Caco-2 (cell line): ENCODE data around the gene MCOLN3. TPM values are rescaled to one million over a fixed set of nuclear protein-coding genes. Genes with fewer than 3 reads are reported as not detected.

Experiments
- BruUV-seq: library from RNA; stranded (reverse); fragments of 400-500 nt; replicated peaks from 2 replicates; lab custom pipeline; 2021; lab: Mats Ljungman, UMichigan
- CTCF ChIA-PET: fragments of 300-600 bp; sonication (Branson Sonifier 250); formaldehyde crosslinking; loops from one replicate; lab custom pipeline; 2022; ENCODE audit warnings: antibody characterized with exemption; lab: Charles Lee
- POLR2A ChIA-PET: fragments of 300-600 bp; sonication (Branson Sonifier 250); formaldehyde crosslinking; loops from one replicate; lab custom pipeline; 2022; ENCODE audit warnings: antibody characterized with exemption; lab: Charles Lee
- DNase-seq, 2 experiments: peaks; one replicate each; pipeline versions ENCODE4 v3.0.0 to v3.0.0-alpha.2; 2020 to 2022
- H3K27me3 ChIP-seq: replicated peaks from 2 replicates; pipeline ENCODE4 v1.6.0; 2011; ENCODE audit warnings: low read length; ENCODE audit not compliant: control insufficient read depth, insufficient read depth
- H3K36me3 ChIP-seq: 2 replicates; pipeline ENCODE4 v1.5.1; 2011; ENCODE audit warnings: low read length; ENCODE audit not compliant: control insufficient read depth, insufficient read depth
- H3K4me1 ChIP-seq: fragments of 250-450 bp; sonication (Bioruptor Pico); 2 replicates; pipeline ENCODE4 v1.5.1; 2020; ENCODE audit warnings: mild to moderate bottlenecking
- H3K4me3 ChIP-seq: 2 replicates; pipeline ENCODE4 v1.5.1; 2011; ENCODE audit warnings: low read depth, mild to moderate bottlenecking, control low read depth, low read length
- H3K9me3 ChIP-seq: fragments of 250-450 bp; sonication (Bioruptor Pico); 2 replicates; pipeline ENCODE4 v1.5.1; 2020; ENCODE audit warnings: mild to moderate bottlenecking, moderate library complexity
- H3K27ac Mint-ChIP-seq: one replicate; pipeline ENCODE4 v1.8.0; 2022; ENCODE audit warnings: mixed read lengths; ENCODE audit not compliant: unreplicated experiment
- H3K27me3 Mint-ChIP-seq: one replicate; pipeline ENCODE4 v1.8.0; 2022; ENCODE audit warnings: mixed read lengths; ENCODE audit not compliant: insufficient read depth, unreplicated experiment
- H3K36me3 Mint-ChIP-seq: one replicate; pipeline ENCODE4 v1.8.0; 2022; ENCODE audit warnings: mild to moderate bottlenecking, mixed read lengths; ENCODE audit not compliant: insufficient read depth, unreplicated experiment
- H3K4me1 Mint-ChIP-seq: one replicate; pipeline ENCODE4 v1.8.0; 2022; ENCODE audit warnings: low read depth, mixed read lengths; ENCODE audit not compliant: unreplicated experiment
- H3K4me3 Mint-ChIP-seq: one replicate; pipeline ENCODE4 v1.8.0; 2022; ENCODE audit warnings: mild to moderate bottlenecking, moderate library complexity, mixed read lengths; ENCODE audit not compliant: unreplicated experiment
- H3K9me3 Mint-ChIP-seq: one replicate; pipeline ENCODE4 v1.8.0; 2022; ENCODE audit warnings: mixed read lengths; ENCODE audit not compliant: unreplicated experiment
- CTCF ChIP-seq, 2 experiments: fragments of 200-600 bp in 1 of 2; IDR thresholded peaks; 1 replicate in 1 of 2; 2 replicates in 1 of 2; pipeline versions ENCODE4 v1.5.1 to v1.8.0; 2011 to 2022; ENCODE audit warnings: antibody characterized with exemption in 1 of 2, control low read depth in 1 of 2, inconsistent platforms in 1 of 2, low read depth in 1 of 2, low read length in 1 of 2, mild to moderate bottlenecking in 1 of 2, moderate library complexity in 1 of 2; ENCODE audit not compliant: insufficient read depth in 1 of 2, severe bottlenecking in 1 of 2, unreplicated experiment in 1 of 2
- intact Hi-C: fragments of 100-400 bp; cut with micrococcal nuclease; formaldehyde crosslinking; loops from one replicate; pipeline ENCODE4 v1.10.0; 2022; ENCODE audit not compliant: unreplicated experiment
- total RNA-seq: library from RNA; stranded (reverse); gene quantifications from 2 replicates; pipeline ENCODE4 v1.2.3, GENCODE V29; 2022

MCOLN3 gene
- total RNA-seq, 1 experiment from 2014 or later, result 2.5 TPM

GRCh38 chr1:85074365-85074964 lies 26.2 kb upstream of the MCOLN3 start:
- no peak overlapping the region for H3K4me3 Mint-ChIP-seq
- POLR2A ChIA-PET, result no interaction called here
- intact Hi-C loops, result no loop called here

GRCh38 chr1:85070972-85071492 lies 22.7 kb upstream of the MCOLN3 start:
- ChIA-PET CTCF (interaction anchor here (0.9 kb wide), 1 partner anchor 126 kb away, joined by 4 read pairs; no protein-coding TSS in a partner anchor), POLR2A (no interaction called here)
- no peak overlapping the region for H3K4me3 Mint-ChIP-seq
- Histone ChIP-seq H3K4me1 (no peaks in the 10 kb centered on the region), H3K36me3 (no peaks in the 10 kb centered on the region), H3K4me3 (no peak overlapping the region), H3K27me3 (no peaks in the 10 kb centered on the region), H3K9me3 (no peaks in the 10 kb centered on the region)
- H3K4me1 Mint-ChIP-seq, result no peaks in the 10 kb centered on the region
- H3K36me3 Mint-ChIP-seq, result no peaks in the 10 kb centered on the region
- intact Hi-C loops, result no loop called here
- no peak for TF ChIP-seq CTCF (IDR thresholded peaks at IDR 0.05; ENCODE audit: insufficient read depth in 1 of 2, low read depth in 1 of 2, low read length in 1 of 2, severe bottlenecking in 1 of 2, unreplicated experiment in 1 of 2)
- H3K27me3 Mint-ChIP-seq, result peaks cover 4% of the 10 kb centered on the region
- BruUV-seq, result no TSS peak
- no peak overlapping the region for H3K27ac Mint-ChIP-seq
- H3K9me3 Mint-ChIP-seq, result no peaks in the 10 kb centered on the region
- DNase-seq, result no peak

More at GRCh38 chr1:85074365-85074964, 26.2 kb upstream of the MCOLN3 start:
- TF ChIP-seq CTCF (IDR thresholded peaks at IDR 0.05; ENCODE audit: insufficient read depth in 1 of 2, low read depth in 1 of 2, low read length in 1 of 2, severe bottlenecking in 1 of 2, unreplicated experiment in 1 of 2), result no peak
- H3K36me3 ChIP-seq, result no peaks in the 10 kb centered on the region
- no TSS peak for BruUV-seq
- H3K4me3 ChIP-seq, result no peak overlapping the region
- H3K27ac Mint-ChIP-seq, result no peak overlapping the region
- no peaks in the 10 kb centered on the region for H3K9me3 ChIP-seq
- no peaks in the 10 kb centered on the region for H3K4me1 Mint-ChIP-seq
- CTCF ChIA-PET, result no interaction called here
- H3K27me3 ChIP-seq, result no peaks in the 10 kb centered on the region
- no peaks in the 10 kb centered on the region for H3K27me3 Mint-ChIP-seq
- no peaks in the 10 kb centered on the region for H3K4me1 ChIP-seq
- no peaks in the 10 kb centered on the region for H3K36me3 Mint-ChIP-seq
- DNase-seq, result no peak
- H3K9me3 Mint-ChIP-seq, result no peaks in the 10 kb centered on the region

GRCh38 chr1:85068846-85069245 lies 20.5 kb upstream of the MCOLN3 start:
- H3K27ac Mint-ChIP-seq, result no peak overlapping the region
- no peaks in the 10 kb centered on the region for H3K4me1 Mint-ChIP-seq
- Histone ChIP-seq H3K4me3 (no peak overlapping the region), H3K36me3 (no peaks in the 10 kb centered on the region), H3K9me3 (no peaks in the 10 kb centered on the region), H3K27me3 (no peaks in the 10 kb centered on the region), H3K4me1 (no peaks in the 10 kb centered on the region)
- H3K36me3 Mint-ChIP-seq, result no peaks in the 10 kb centered on the region
- intact Hi-C loops, result no loop called here
- TF ChIP-seq CTCF (IDR thresholded peaks at IDR 0.05; ENCODE audit: insufficient read depth in 1 of 2, low read depth in 1 of 2, low read length in 1 of 2, severe bottlenecking in 1 of 2, unreplicated experiment in 1 of 2), result no peak
- ChIA-PET CTCF (interaction anchor here (1.6 kb wide), 1 partner anchor 124 kb away, joined by 4 read pairs; no protein-coding TSS in a partner anchor), POLR2A (no interaction called here)
- no peak for DNase-seq
- H3K27me3 Mint-ChIP-seq, result peaks cover 12% of the 10 kb centered on the region
- no peaks in the 10 kb centered on the region for H3K9me3 Mint-ChIP-seq
- no peak overlapping the region for H3K4me3 Mint-ChIP-seq
- no TSS peak for BruUV-seq
